CD4-positive, CD25-positive, alpha-beta regulatory T cell (primary cell): ENCODE results near the gene ZGPAT. TPM values are rescaled to one million over a fixed set of nuclear protein-coding genes. Genes with fewer than 3 reads are reported as not detected.

ENCODE experiments used
- ATAC-seq, 2 donors: fragments of 150-1000 bp; cut with Tn5 transposase; one replicate each; pipeline ENCODE4 v1.10.0; 2021; ENCODE audit warnings: low read depth in 2 of 2, moderate number of reproducible peaks in 2 of 2, moderate library complexity in 1 of 2
- DNase-seq, 3 donors: peaks; one replicate each; pipeline versions ENCODE4 v3.0.0 to v3.0.0-alpha.2; 2012 to 2022; ENCODE audit warnings: mixed read lengths in 1 of 3
- H3K27ac ChIP-seq: one replicate; pipeline ENCODE4 v1.7.0; 2013; ENCODE audit warnings: mild to moderate bottlenecking, low read length; ENCODE audit not compliant: insufficient read depth, poor library complexity, severe bottlenecking
- H3K27me3 ChIP-seq: one replicate; pipeline ENCODE4 v1.7.0; 2013; ENCODE audit warnings: low read length; ENCODE audit not compliant: control insufficient read depth, insufficient read depth
- H3K36me3 ChIP-seq: one replicate; pipeline ENCODE4 v1.7.0; 2013; ENCODE audit warnings: mild to moderate bottlenecking, low read length, moderate library complexity; ENCODE audit not compliant: control insufficient read depth, insufficient read depth
- H3K4me1 ChIP-seq: 2 replicates; pipeline ENCODE4 v1.7.0; 2013; ENCODE audit warnings: mild to moderate bottlenecking, low read length; ENCODE audit not compliant: insufficient read depth, control insufficient read depth, poor library complexity, severe bottlenecking
- H3K4me3 ChIP-seq: one replicate; pipeline ENCODE4 v1.7.0; 2013; ENCODE audit warnings: low read depth, mild to moderate bottlenecking, low read length, moderate library complexity
- H3K9me3 ChIP-seq, 2 experiments: 1 replicate in 1 of 2; 2 replicates in 1 of 2; pipeline ENCODE4 v1.7.0; 2013; ENCODE audit warnings: low read length in 2 of 2, mild to moderate bottlenecking in 1 of 2, moderate library complexity in 1 of 2; ENCODE audit not compliant: control insufficient read depth in 2 of 2
- H3K27ac Mint-ChIP-seq, 3 donors: one replicate each; pipeline ENCODE4 v1.8.0; 2020 to 2022; ENCODE audit warnings: mild to moderate bottlenecking in 3 of 3, mixed read lengths in 3 of 3, moderate library complexity in 2 of 3
- H3K27me3 Mint-ChIP-seq: one replicate; pipeline ENCODE4 v1.8.0; 2022; ENCODE audit warnings: mild to moderate bottlenecking, mixed read lengths
- H3K36me3 Mint-ChIP-seq: one replicate; pipeline ENCODE4 v1.8.0; 2020; ENCODE audit warnings: mixed read lengths
- H3K4me1 Mint-ChIP-seq, 4 donors: one replicate each; pipeline ENCODE4 v1.8.0; 2020 to 2022; ENCODE audit warnings: mixed read lengths in 4 of 4, mild to moderate bottlenecking in 1 of 4
- H3K4me3 Mint-ChIP-seq, 4 donors: one replicate each; pipeline ENCODE4 v1.8.0; 2020 to 2022; ENCODE audit warnings: mild to moderate bottlenecking in 4 of 4, mixed read lengths in 4 of 4, moderate library complexity in 3 of 4
- H3K9me3 Mint-ChIP-seq, 7 donors: one replicate each; pipeline ENCODE4 v1.8.0; 2020 to 2022; ENCODE audit warnings: mixed read lengths in 7 of 7, mild to moderate bottlenecking in 3 of 7, moderate library complexity in 2 of 7
- polyA plus RNA-seq, 4 donors: library from polyadenylated mRNA; unstranded; fragments of 300-500 nt; fragmentation: Illumina TruSeq; gene quantifications; one replicate each; pipeline ENCODE4 v1.2.3, GENCODE V29; 2021
- total RNA-seq: library from RNA; stranded (reverse); gene quantifications from one replicate; pipeline ENCODE4 v1.2.3, GENCODE V29; 2022

ZGPAT gene
- total and polyA plus RNA-seq, 5 donors from 2014 or later: 34.0 to 51.5 (median 42.4) TPM

GRCh38 chr20:63701051-63701328, 6.8 kb upstream of the ZGPAT start:
- Mint-ChIP-seq H3K4me1 (peaks cover 0 to 22% (median 4%) of the 10 kb centered on the region in 4 donors), H3K4me3 (no peak overlapping the region), H3K36me3 (peaks cover 4% of the 10 kb centered on the region), H3K27me3 (no peaks in the 10 kb centered on the region), H3K9me3 (peaks cover 0 to 2% (median 0%) of the 10 kb centered on the region in 7 donors), H3K27ac (no peak overlapping the region)
- Histone ChIP-seq H3K36me3 (peaks cover 20% of the 10 kb centered on the region), H3K27me3 (no peaks in the 10 kb centered on the region), H3K4me3 (no peak overlapping the region), H3K4me1 (peaks cover 18% of the 10 kb centered on the region), H3K27ac (no peak overlapping the region), H3K9me3 (no peaks in the 10 kb centered on the region)
- ATAC-seq (no peak), DNase-seq (no peak)

DNA sequence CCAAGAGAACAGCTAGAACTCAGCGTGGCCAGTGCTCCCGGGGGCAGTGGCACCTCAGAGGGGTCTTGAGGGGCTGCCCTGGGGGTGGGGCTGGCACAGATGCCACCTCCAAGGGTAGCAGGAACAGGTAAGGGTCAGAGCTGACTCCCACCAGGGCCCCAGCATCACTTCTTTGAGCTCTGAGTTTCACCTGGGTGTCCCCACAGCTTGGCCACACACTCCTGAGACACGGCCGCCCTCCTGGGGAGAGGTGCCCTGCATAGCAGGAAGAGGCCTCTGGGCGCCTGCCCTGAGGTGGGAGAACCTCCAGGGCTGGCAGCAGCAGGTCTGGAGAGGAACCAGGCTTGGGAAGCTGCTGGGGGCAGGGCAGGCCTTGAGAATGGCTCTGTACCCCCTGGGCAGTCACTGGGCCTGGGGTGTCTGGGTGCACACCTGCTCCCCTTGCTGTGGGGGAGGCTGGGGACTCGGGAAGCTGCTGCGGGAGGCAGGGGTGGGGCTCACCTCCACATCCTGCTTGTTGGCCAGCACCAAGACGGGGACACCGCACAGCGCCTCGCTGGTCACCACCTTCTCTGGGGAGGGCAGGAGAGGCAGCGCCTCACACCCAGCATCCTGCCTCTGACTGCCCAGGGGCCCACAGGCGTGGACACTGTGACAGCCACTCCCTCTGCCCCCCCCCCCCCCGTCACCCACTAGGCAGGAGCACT, 6.4 kb upstream of the ZGPAT start:
- no peak overlapping the region for H3K27ac ChIP-seq
- no peaks in the 10 kb centered on the region for H3K27me3 ChIP-seq
- no peaks in the 10 kb centered on the region for H3K9me3 Mint-ChIP-seq
- H3K36me3 ChIP-seq: peaks cover 24% of the 10 kb centered on the region
- H3K4me3 Mint-ChIP-seq: no peak overlapping the region
- H3K4me1 ChIP-seq: peaks cover 18% of the 10 kb centered on the region
- no peak overlapping the region for H3K4me3 ChIP-seq
- H3K27me3 Mint-ChIP-seq: no peaks in the 10 kb centered on the region
- H3K36me3 Mint-ChIP-seq: peaks cover 4% of the 10 kb centered on the region
- H3K27ac Mint-ChIP-seq: no peak overlapping the region
- no peaks in the 10 kb centered on the region for H3K9me3 ChIP-seq
- H3K4me1 Mint-ChIP-seq: peaks cover 0 to 20% (median 5%) of the 10 kb centered on the region in 4 donors
- ATAC-seq: no peak
- no peak for DNase-seq

DNA sequence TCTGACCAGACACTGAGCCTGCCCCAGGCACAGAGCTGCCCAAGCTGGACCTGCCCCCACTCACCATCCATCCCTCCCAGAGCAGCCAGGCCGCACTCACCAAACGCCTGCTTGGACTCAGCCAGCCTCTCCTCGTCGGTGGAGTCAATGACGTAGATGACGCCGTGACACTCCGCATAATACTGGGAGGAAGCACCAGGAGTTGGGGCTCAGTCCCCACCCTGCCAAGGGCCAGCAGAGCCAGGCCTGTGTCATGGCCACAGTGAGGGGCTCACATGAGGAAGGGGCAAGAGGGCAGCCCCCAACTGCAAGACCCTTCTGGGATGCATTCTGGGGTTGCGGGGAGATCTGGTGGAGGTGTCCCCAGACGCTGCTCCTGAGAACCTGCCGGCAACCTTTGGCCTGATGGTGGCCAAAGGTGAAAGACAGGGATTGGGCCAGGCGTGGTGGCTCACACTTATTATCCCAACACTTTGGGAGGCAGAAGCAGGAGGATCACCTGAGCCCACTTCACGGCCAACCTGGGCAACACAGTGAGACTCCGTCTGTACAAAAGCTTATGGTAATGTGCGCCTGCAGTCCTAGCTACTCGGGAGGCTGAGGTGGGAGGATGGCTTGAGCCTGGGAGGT, 5.7 kb upstream of the ZGPAT start:
- no peak overlapping the region for H3K4me3 Mint-ChIP-seq
- DNase-seq: no peak
- H3K9me3 ChIP-seq: no peaks in the 10 kb centered on the region
- no peak overlapping the region for H3K27ac ChIP-seq
- peaks cover 24% of the 10 kb centered on the region for H3K36me3 ChIP-seq
- H3K4me3 ChIP-seq: no peak overlapping the region
- ATAC-seq: no peak
- no peaks in the 10 kb centered on the region for H3K9me3 Mint-ChIP-seq
- H3K27me3 ChIP-seq: no peaks in the 10 kb centered on the region
- peaks cover 4% of the 10 kb centered on the region for H3K36me3 Mint-ChIP-seq
- no peaks in the 10 kb centered on the region for H3K27me3 Mint-ChIP-seq
- peaks cover 5 to 24% (median 9%) of the 10 kb centered on the region in 4 donors for H3K4me1 Mint-ChIP-seq
- peaks cover 18% of the 10 kb centered on the region for H3K4me1 ChIP-seq
- H3K27ac Mint-ChIP-seq: peak overlapping the region in 1 of 3 donors; percentile 48

DNA sequence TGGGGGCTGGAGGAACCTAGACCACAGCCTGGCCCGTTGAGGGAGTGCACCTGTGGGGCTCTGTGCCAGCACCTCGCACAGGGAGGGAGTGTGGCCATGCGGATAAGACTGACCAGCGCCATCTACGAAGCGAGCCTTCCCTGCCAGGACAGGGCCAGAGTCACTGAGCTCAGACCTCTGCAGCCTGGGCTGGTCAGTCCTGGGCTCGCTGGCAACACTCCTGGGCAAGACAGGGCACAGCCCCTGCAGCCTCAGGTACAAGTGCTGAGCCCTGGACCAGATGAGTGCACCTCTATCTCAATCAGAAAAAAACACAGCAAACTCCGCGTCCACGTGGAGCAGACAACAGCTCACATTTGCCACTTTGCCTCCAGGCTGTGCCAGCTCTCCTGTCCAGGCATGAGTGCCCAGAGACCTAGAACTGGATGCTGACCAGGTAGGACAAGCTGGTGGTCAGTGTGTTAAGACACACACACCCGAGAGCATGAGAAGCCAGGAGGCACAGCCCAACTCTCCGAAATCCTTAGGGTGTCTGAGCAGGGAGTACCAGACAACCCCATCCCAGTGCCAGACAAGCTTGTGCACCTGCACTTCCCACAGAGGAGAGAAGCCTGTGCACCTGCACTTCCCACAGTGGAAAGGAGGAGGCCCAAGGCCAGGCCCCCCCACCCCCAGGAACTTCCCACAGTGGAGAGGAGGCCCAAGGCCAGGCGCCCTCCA, 4.9 kb upstream of the ZGPAT start:
- Histone ChIP-seq H3K27me3 (no peaks in the 10 kb centered on the region), H3K9me3 (no peaks in the 10 kb centered on the region), H3K4me3 (no peak overlapping the region), H3K4me1 (peaks cover 15% of the 10 kb centered on the region), H3K36me3 (peaks cover 24% of the 10 kb centered on the region), H3K27ac (no peak overlapping the region)
- Mint-ChIP-seq H3K4me1 (peaks cover 5 to 21% (median 9%) of the 10 kb centered on the region in 4 donors), H3K9me3 (no peaks in the 10 kb centered on the region), H3K4me3 (no peak overlapping the region), H3K27me3 (no peaks in the 10 kb centered on the region), H3K27ac (peak overlapping the region in 1 of 3 donors; percentile 20), H3K36me3 (peaks cover 4% of the 10 kb centered on the region)
- ATAC-seq (no peak), DNase-seq (no peak)

DNA sequence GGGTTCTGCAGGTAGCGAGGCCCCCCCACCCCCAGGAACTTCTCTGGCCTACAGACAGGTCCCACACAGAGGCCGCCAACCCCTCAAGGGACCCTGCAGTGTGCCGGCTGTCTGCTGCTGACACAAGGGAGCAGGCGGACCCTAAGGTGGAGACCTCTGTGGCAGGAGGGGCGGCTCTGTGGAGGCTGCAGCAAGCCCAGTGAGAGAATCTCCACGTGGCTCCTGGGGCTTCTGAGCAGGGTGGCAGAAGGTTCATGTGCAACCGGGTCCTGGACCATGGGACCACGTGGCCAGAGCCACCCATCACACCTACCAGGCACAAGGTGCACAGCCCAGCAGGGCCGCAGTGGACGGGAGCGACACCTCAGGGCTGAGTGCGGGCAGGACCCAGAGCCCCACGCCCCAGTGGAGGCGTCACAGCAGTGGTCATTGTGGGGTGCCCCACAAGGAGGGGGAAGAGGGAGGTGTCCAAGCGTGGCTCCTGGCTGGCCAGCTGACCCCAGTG, 4.3 kb upstream of the ZGPAT start:
- Mint-ChIP-seq H3K9me3 (no peaks in the 10 kb centered on the region), H3K4me1 (peaks cover 5 to 23% (median 9%) of the 10 kb centered on the region in 4 donors), H3K36me3 (peaks cover 4% of the 10 kb centered on the region), H3K27ac (no peak overlapping the region), H3K4me3 (no peak overlapping the region), H3K27me3 (no peaks in the 10 kb centered on the region)
- ATAC-seq: no peak
- peaks cover 18% of the 10 kb centered on the region for H3K4me1 ChIP-seq
- H3K27ac ChIP-seq: no peak overlapping the region
- H3K27me3 ChIP-seq: no peaks in the 10 kb centered on the region
- H3K36me3 ChIP-seq: peaks cover 24% of the 10 kb centered on the region
- DNase-seq: no peak
- H3K9me3 ChIP-seq: no peaks in the 10 kb centered on the region
- no peak overlapping the region for H3K4me3 ChIP-seq

GRCh38 chr20:63703976-63704748, 3.7 kb upstream of the ZGPAT start:
- Histone ChIP-seq H3K27ac (no peak overlapping the region), H3K4me3 (no peak overlapping the region), H3K36me3 (peaks cover 27% of the 10 kb centered on the region), H3K4me1 (peaks cover 24% of the 10 kb centered on the region), H3K9me3 (no peaks in the 10 kb centered on the region), H3K27me3 (no peaks in the 10 kb centered on the region)
- Mint-ChIP-seq H3K36me3 (peaks cover 4% of the 10 kb centered on the region), H3K4me1 (peaks cover 5 to 29% (median 9%) of the 10 kb centered on the region in 4 donors), H3K27ac (peak overlapping the region in 1 of 3 donors; percentile 48), H3K9me3 (no peaks in the 10 kb centered on the region), H3K27me3 (no peaks in the 10 kb centered on the region), H3K4me3 (peak overlapping the region; percentile 35 to 65 (median 38))
- no peak for DNase-seq
- no peak for ATAC-seq

DNA sequence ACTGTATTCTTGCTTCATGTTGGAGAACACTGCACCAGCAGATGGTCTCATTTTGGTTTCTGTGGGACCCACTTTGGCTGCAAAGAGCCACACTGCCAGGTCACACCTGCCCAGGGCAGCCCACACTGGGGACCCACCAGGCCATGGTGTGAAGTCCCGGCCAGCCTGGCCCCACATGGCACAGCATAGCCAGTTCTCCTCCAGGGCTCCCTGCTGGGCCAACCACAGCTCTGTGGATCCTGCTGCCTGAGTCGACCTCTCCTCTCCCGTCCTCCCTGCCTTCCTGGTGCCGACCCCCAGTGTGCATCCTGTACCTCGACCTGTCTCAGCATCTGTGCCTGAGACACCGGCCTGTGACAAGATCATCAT, 3.1 kb upstream of the ZGPAT start:
- H3K4me1 Mint-ChIP-seq: peaks cover 5 to 34% (median 9%) of the 10 kb centered on the region in 4 donors
- Histone ChIP-seq H3K4me3 (no peak overlapping the region), H3K9me3 (no peaks in the 10 kb centered on the region), H3K4me1 (peaks cover 30% of the 10 kb centered on the region), H3K27ac (no peak overlapping the region), H3K27me3 (no peaks in the 10 kb centered on the region), H3K36me3 (peaks cover 31% of the 10 kb centered on the region)
- H3K27me3 Mint-ChIP-seq: no peaks in the 10 kb centered on the region
- H3K4me3 Mint-ChIP-seq: peak overlapping the region in 2 of 4 donors; percentile 35 to 44
- peak overlapping the region in 1 of 3 donors; percentile 42 for H3K27ac Mint-ChIP-seq
- DNase-seq: no peak
- H3K36me3 Mint-ChIP-seq: peaks cover 4% of the 10 kb centered on the region
- no peak for ATAC-seq
- no peaks in the 10 kb centered on the region for H3K9me3 Mint-ChIP-seq
